Nephron progenitor cell (in vitro differentiated cells): ENCODE measurements around the gene LIFR.
A peak's percentile ranks its signal among the peaks of the same experiment; 100 is the strongest.
"Not testable (repeated sequence)": the region's sequence is repeated elsewhere in the genome, so short reads cannot be mapped to it uniquely, and the experiment has no call there.

Experiments
- DNase-seq: peaks from one replicate; pipeline ENCODE4 v3.0.0; 2021
- H3K27ac Mint-ChIP-seq: 2 replicates; pipeline ENCODE4 v1.8.0; 2021; ENCODE audit warnings: mild to moderate bottlenecking, moderate library complexity, mixed read lengths
- H3K27me3 Mint-ChIP-seq: 2 replicates; pipeline ENCODE4 v1.8.0; 2021; ENCODE audit warnings: mild to moderate bottlenecking, low read depth, mixed read lengths; ENCODE audit not compliant: poor library complexity
- H3K36me3 Mint-ChIP-seq: 2 replicates; pipeline ENCODE4 v1.8.0; 2021; ENCODE audit warnings: low read depth, mixed read lengths
- H3K4me1 Mint-ChIP-seq: 2 replicates; pipeline ENCODE4 v1.8.0; 2021; ENCODE audit warnings: mixed read lengths
- H3K4me3 Mint-ChIP-seq: 2 replicates; pipeline ENCODE4 v1.8.0; 2021; ENCODE audit warnings: mild to moderate bottlenecking, moderate library complexity, mixed read lengths
- H3K9me3 Mint-ChIP-seq: 2 replicates; pipeline ENCODE4 v1.8.0; 2021; ENCODE audit warnings: mild to moderate bottlenecking, moderate library complexity, mixed read lengths
- TF ChIP-seq, protein P1 (sequence below): fragments of 200-600 bp; sonication (generic); IDR thresholded peaks from 2 replicates; pipeline ENCODE4 v1.5.0; 2021; ENCODE audit warnings: antibody characterized with exemption

The LIFR gene

GRCh38 chr5:38601133-38601862 is 44.9 kb upstream of the LIFR start:
- no peaks in the 10 kb centered on the region for H3K9me3 Mint-ChIP-seq
- H3K4me3 Mint-ChIP-seq, result no peak overlapping the region
- H3K27me3 Mint-ChIP-seq, result peaks cover 5% of the 10 kb centered on the region
- no peaks in the 10 kb centered on the region for H3K36me3 Mint-ChIP-seq
- H3K27ac Mint-ChIP-seq, result no peak overlapping the region
- TF ChIP-seq, protein P1, sequence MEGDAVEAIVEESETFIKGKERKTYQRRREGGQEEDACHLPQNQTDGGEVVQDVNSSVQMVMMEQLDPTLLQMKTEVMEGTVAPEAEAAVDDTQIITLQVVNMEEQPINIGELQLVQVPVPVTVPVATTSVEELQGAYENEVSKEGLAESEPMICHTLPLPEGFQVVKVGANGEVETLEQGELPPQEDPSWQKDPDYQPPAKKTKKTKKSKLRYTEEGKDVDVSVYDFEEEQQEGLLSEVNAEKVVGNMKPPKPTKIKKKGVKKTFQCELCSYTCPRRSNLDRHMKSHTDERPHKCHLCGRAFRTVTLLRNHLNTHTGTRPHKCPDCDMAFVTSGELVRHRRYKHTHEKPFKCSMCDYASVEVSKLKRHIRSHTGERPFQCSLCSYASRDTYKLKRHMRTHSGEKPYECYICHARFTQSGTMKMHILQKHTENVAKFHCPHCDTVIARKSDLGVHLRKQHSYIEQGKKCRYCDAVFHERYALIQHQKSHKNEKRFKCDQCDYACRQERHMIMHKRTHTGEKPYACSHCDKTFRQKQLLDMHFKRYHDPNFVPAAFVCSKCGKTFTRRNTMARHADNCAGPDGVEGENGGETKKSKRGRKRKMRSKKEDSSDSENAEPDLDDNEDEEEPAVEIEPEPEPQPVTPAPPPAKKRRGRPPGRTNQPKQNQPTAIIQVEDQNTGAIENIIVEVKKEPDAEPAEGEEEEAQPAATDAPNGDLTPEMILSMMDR, result no peak
- peaks cover 26% of the 10 kb centered on the region for H3K4me1 Mint-ChIP-seq
- no peak for DNase-seq

DNA sequence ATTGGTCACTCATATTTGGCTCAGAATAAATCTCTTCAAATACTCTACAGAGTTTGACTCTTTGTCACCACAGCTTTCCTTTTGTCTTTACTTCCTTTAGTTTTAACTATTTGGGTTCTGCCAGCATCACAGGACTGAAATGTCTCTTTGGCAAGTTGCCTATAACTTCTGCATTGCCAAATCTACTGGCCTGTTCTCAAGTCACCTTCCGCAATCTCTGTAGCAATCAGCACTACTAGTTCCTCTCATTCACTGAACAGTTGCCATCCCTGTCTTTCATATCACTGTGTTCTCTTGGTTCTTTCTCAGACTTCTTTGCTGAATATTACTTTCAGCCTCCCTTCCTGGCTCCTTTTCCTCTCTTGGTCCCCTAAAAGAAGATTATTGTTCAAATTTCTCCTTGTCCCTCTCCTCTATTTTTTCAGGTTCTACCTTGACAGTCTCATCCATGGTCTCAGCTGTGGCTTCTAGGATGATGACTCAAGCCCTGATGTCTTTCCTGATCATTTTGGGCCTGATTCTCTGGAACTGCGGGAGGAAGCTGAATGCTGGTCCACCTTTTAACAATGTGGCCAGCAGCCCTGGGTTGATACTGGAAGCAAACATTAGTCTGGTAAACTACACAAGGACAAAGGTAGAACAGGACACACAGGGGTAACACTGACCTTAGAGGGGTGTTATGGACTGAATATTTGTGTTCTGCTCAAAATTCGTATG is 44.0 kb upstream of the LIFR start:
- peaks cover 19% of the 10 kb centered on the region for H3K4me1 Mint-ChIP-seq
- no peak overlapping the region for H3K27ac Mint-ChIP-seq
- no peaks in the 10 kb centered on the region for H3K9me3 Mint-ChIP-seq
- H3K36me3 Mint-ChIP-seq, result no peaks in the 10 kb centered on the region
- no peak for DNase-seq
- no peak overlapping the region for H3K4me3 Mint-ChIP-seq
- TF ChIP-seq, protein P1, result no peak
- H3K27me3 Mint-ChIP-seq, result peaks cover 5% of the 10 kb centered on the region

DNA sequence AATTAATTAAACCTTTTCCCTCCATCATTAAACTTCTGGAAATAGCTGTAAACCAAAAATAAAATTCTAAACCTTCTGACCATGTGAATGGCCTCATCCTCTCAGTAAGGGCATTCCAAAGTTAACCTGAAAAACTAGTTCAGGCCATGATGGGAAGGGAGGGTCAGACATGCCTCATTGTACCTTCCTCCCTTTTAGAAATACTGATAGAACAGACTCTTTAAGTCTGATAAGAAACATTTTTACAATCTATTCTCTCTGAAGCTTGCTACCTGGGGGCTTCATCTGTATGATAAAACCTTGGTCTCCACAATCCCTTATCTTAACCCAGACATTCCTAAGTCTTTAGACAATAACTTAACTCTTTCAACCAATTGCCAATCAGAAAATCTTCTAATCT is 43.3 kb upstream of the LIFR start:
- not testable (repeated sequence) for H3K9me3 Mint-ChIP-seq, H3K4me3 Mint-ChIP-seq, H3K27ac Mint-ChIP-seq, H3K27me3 Mint-ChIP-seq, DNase-seq, H3K36me3 Mint-ChIP-seq
- H3K4me1 Mint-ChIP-seq, result peaks cover 19% of the 10 kb centered on the region

GRCh38 chr5:38598994-38599617 is 42.7 kb upstream of the LIFR start:
- no peak for DNase-seq
- Mint-ChIP-seq H3K4me3 (no peak overlapping the region), H3K4me1 (peaks cover 19% of the 10 kb centered on the region), H3K27me3 (peaks cover 5% of the 10 kb centered on the region), H3K27ac (peak overlapping the region; percentile 1), H3K9me3 (no peaks in the 10 kb centered on the region), H3K36me3 (no peaks in the 10 kb centered on the region)
- TF ChIP-seq, protein P1, result no peak

DNA sequence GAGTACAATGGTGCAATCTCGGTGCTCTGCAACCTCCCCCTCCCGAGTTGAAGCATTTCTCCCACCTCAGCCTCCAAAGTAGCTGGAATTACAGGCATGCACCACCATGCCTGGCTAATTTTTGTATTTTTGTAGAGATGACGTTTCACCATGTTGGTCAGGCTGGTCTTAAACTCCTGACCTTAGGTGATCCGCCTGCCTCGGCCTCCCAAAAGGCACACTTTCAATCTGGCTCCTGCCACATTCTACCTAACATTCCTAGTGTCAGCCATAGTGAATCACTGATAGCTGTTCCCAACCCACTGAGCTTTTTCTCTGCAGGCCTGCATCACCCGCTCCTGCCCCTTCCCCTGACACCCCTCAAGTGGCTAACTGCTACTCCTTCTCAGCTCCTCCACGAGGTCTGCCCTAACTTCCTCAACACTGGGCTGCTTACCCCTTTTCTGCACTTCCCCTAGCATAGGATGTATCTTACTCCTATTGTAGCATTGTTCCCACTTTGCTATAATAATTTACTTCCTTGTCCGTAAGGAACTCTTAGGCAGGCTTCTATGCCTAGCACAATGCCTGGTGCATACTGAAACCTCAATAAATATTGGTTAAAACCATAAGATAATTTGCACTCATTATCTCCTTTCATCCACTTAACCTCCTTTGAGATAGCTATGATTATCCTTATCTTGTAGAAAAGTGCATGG is 42.0 kb upstream of the LIFR start:
- DNase-seq, result no peak
- Mint-ChIP-seq H3K4me1 (peaks cover 14% of the 10 kb centered on the region), H3K27me3 (peaks cover 5% of the 10 kb centered on the region), H3K4me3 (no peak overlapping the region), H3K27ac (no peak overlapping the region), H3K9me3 (no peaks in the 10 kb centered on the region), H3K36me3 (no peaks in the 10 kb centered on the region)
- TF ChIP-seq, protein P1, result no peak

DNA sequence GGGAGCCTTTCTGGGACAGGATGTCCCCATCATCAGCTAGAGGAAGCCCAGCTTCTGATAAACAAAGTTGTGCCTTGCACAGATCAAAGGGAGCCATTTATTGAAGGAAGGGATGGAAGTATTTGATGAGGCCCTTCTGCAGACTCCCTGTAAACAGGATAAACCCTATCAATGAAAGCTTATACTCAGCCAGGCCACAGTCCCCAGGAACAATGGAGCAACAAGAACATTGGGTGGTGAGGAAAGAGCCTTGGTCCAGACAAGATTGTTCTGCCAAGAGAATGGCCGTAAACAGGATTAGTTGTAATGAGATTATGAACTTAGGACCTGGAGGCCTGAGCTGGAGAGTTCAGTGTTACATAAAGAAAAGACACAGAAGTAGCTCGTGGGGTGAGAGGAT is 40.5 kb upstream of the LIFR start:
- Mint-ChIP-seq H3K4me3 (no peak overlapping the region), H3K36me3 (no peaks in the 10 kb centered on the region), H3K9me3 (no peaks in the 10 kb centered on the region), H3K4me1 (peaks cover 8% of the 10 kb centered on the region), H3K27ac (no peak overlapping the region), H3K27me3 (peaks cover 5% of the 10 kb centered on the region)
- TF ChIP-seq, protein P1, result no peak
- DNase-seq, result no peak
